ENCODE data around the gene SLCO3A1.

GRCh38 chr15:91816942-91817341, 36.6 kb upstream of the SLCO3A1 start:
- TF ChIP-seq EZH2 (IDR thresholded peaks at IDR 0.05; ENCODE audit: borderline replicate concordance, low read depth, low read length, severe bottlenecking), result no peak
- TF ChIP-seq CTCF (IDR thresholded peaks at IDR 0.05; ENCODE audit: borderline replicate concordance, extremely low read depth, low read length, poor library complexity, severe bottlenecking), result no peak
